Subcutaneous abdominal adipose tissue (tissue), 5 donors: Measurements from ENCODE around the gene VPS35L.
A peak's percentile ranks its signal among the peaks of the same experiment; 100 is the strongest.

Experiments used
- H3K27ac ChIP-seq: one replicate; pipeline ENCODE4 v1.7.0; 2013; ENCODE audit warnings: low read depth, mild to moderate bottlenecking, inconsistent platforms, low read length, moderate library complexity
- H3K27me3 ChIP-seq, 5 donors: one replicate each; pipeline ENCODE4 v1.7.0; 2013; ENCODE audit warnings: low read length in 5 of 5, inconsistent platforms in 1 of 5; ENCODE audit not compliant: control insufficient read depth in 5 of 5, insufficient read depth in 4 of 5
- H3K36me3 ChIP-seq, 5 donors: one replicate each; pipeline ENCODE4 v1.7.0; 2013; ENCODE audit warnings: low read length in 5 of 5; ENCODE audit not compliant: control insufficient read depth in 5 of 5, insufficient read depth in 5 of 5
- H3K4me1 ChIP-seq, 5 donors: one replicate each; pipeline ENCODE4 v1.7.0; 2013; ENCODE audit warnings: low read length in 5 of 5, mild to moderate bottlenecking in 3 of 5, moderate library complexity in 1 of 5; ENCODE audit not compliant: control insufficient read depth in 5 of 5, insufficient read depth in 5 of 5
- H3K4me3 ChIP-seq, 5 donors: one replicate each; pipeline ENCODE4 v1.7.0; 2013; ENCODE audit warnings: low read length in 5 of 5, low read depth in 1 of 5
- H3K9ac ChIP-seq, 5 donors: one replicate each; pipeline ENCODE4 v1.7.0; 2013; ENCODE audit warnings: low read length in 5 of 5, mild to moderate bottlenecking in 4 of 5, moderate library complexity in 3 of 5
- H3K9me3 ChIP-seq, 5 donors: one replicate each; pipeline ENCODE4 v1.7.0; 2013; ENCODE audit warnings: low read length in 5 of 5; ENCODE audit not compliant: control insufficient read depth in 5 of 5
- donor health status: healthy.
- donor health status: healthy.
- donor health status: healthy.
- donor health status: healthy.
- donor health status: healthy.

The VPS35L gene

DNA sequence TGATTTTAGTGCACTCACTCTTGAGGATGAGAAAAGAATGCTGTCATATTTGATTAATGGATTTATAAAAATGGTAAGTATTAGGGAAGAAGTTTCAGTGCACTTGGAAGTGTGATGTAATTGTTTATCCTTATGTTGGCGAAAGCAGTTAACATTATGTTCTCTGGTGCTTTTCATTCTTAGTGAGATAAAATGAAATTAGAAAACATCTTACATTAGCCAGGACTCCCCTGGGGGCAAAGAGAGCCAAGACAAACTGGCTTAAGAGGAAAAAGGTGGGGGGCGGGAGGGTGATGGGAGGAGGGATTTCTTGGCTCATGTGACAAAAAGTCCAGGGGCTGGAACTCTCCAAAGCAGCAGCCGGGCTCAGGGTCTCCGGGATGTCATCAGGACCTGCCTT is 89.4 kb downstream of the VPS35L start:
- H3K36me3 ChIP-seq = peaks cover 22 to 47% (median 27%) of the 10 kb centered on the region in 5 donors
- H3K27ac ChIP-seq = no peak overlapping the region
- H3K4me3 ChIP-seq = peak overlapping the region in 3 of 5 donors; percentile 24 to 35 (median 30)
- peaks cover 0 to 11% (median 7%) of the 10 kb centered on the region in 5 donors for H3K4me1 ChIP-seq
- H3K9ac ChIP-seq = no peak overlapping the region
- H3K9me3 ChIP-seq = no peaks in the 10 kb centered on the region
- no peaks in the 10 kb centered on the region for H3K27me3 ChIP-seq

DNA sequence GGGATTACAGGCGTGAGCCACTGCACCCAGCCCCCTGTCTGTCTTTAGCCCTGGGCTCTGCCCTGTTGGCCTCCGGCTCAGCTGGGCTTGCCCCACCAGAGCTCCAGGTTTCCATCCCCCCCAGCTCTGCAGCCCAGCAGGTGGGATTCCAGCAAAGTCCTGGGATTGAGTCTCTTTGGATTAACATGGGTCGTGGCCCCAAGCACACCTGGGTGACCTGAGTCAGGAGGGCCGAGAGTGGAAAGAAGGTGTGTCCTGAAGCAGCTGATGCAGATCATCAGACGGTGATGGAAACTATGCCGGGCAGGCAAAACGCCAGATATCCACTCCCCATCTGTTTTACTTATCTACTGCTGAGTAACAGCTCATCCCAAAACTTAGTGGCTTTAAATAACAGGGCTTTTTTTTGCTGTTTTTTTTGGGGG is 90.1 kb downstream of the VPS35L start:
- no peaks in the 10 kb centered on the region for H3K27me3 ChIP-seq
- H3K36me3 ChIP-seq = peaks cover 19 to 45% (median 23%) of the 10 kb centered on the region in 5 donors
- no peak overlapping the region for H3K4me3 ChIP-seq
- H3K27ac ChIP-seq = no peak overlapping the region
- H3K4me1 ChIP-seq = peaks cover 0 to 11% (median 7%) of the 10 kb centered on the region in 5 donors
- H3K9ac ChIP-seq = no peak overlapping the region
- H3K9me3 ChIP-seq = no peaks in the 10 kb centered on the region

DNA sequence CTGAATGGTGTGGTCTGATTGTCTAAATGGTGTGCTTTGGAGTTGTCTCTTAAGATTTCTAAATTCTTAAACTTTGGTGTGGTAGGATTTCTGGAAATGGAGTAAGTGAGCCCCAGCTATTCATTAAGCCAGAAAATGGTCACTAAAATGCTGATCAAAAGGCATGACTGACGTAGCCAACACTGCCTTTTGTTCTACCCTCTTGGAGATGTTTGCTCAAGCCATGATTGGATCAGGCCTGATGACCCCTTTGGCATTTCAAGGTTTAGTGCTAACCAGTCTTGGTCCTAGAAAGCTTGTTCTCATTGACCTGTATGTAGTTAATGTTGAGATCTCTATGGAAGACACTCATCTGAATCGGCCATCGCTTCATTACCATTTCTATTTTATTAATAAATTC is 94.5 kb downstream of the VPS35L start:
- Histone ChIP-seq H3K27me3 (no peaks in the 10 kb centered on the region), H3K9ac (no peak overlapping the region), H3K27ac (no peak overlapping the region), H3K36me3 (peaks cover 30 to 60% (median 44%) of the 10 kb centered on the region in 5 donors), H3K4me3 (no peak overlapping the region), H3K4me1 (peaks cover 0 to 6% (median 1%) of the 10 kb centered on the region in 5 donors), H3K9me3 (no peaks in the 10 kb centered on the region)

DNA sequence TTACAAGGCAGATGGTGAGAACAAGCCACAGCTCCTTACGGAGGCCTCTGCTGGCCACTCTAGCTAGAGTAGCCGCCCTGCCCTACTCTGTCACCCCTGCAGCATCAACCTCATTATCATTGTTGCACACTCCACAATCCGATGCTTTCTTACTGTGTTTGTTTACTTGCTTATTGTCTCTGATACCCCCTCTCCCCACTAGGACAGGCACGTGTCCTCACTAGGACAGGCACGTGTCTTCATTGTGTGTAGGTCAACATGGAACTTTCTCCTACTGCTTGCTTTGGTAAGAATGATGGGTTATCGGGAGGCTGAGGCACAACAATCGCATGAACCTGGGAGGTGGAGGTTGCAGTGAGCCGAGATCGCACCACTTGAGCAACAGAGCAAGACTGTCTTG is 98.6 kb downstream of the VPS35L start:
- H3K27ac ChIP-seq = no peak overlapping the region
- peaks cover 29 to 75% (median 52%) of the 10 kb centered on the region in 5 donors for H3K36me3 ChIP-seq
- H3K9me3 ChIP-seq = no peaks in the 10 kb centered on the region
- no peak overlapping the region for H3K9ac ChIP-seq
- no peaks in the 10 kb centered on the region for H3K4me1 ChIP-seq
- H3K4me3 ChIP-seq = no peak overlapping the region
- H3K27me3 ChIP-seq = no peaks in the 10 kb centered on the region

DNA sequence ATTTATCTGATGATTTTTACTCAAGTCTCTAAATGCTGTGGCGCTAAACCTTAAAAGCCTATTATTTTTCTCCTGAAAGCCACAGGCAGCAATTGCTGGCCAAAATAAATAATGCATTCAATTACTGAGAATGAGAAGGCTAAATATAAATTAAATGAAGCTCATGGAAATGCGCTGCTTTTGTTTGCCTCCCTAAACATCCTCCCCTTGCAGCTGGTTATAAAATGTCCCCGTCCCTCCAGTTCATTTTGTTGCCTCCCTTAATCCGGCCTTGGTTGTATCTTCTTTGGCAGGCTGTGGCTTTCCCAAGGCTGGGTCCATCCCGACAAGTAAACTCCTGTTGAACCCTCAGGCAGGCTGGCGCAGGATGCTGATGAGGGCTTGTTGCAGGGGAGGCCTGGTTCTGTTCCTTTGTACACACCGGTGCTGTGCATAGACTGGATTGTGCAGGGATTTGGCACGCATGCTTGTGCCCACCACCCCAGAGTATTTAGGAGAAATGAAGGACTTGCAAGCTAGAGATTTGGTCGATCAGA is 99.8 kb downstream of the VPS35L start:
- H3K27me3 ChIP-seq = no peaks in the 10 kb centered on the region
- no peaks in the 10 kb centered on the region for H3K4me1 ChIP-seq
- H3K4me3 ChIP-seq = no peak overlapping the region
- no peak overlapping the region for H3K27ac ChIP-seq
- no peak overlapping the region for H3K9ac ChIP-seq
- no peaks in the 10 kb centered on the region for H3K9me3 ChIP-seq
- peaks cover 21 to 65% (median 43%) of the 10 kb centered on the region in 5 donors for H3K36me3 ChIP-seq

DNA sequence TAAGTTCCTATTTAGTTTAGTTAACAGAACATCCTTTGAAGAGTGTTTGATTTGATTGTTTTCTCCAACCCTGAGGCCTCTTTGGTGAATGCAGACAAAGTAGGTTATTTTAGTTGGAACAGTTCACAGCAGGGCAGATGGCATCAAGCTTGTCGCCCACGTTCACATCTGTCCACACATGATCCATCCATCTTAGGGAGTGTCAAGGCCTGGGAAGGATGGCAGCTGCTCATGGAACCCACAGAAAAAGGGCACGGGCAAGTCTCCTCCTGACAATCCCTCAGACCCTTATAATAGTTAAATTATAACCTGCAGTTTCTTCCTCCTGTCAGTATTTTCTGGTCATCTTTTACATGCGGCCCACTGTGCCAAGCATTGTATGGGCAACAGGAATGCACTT is 102.3 kb downstream of the VPS35L start:
- H3K9ac ChIP-seq = no peak overlapping the region
- no peaks in the 10 kb centered on the region for H3K27me3 ChIP-seq
- H3K4me3 ChIP-seq = no peak overlapping the region
- H3K4me1 ChIP-seq = no peaks in the 10 kb centered on the region
- H3K27ac ChIP-seq = no peak overlapping the region
- peaks cover 15 to 54% (median 35%) of the 10 kb centered on the region in 5 donors for H3K36me3 ChIP-seq
- no peaks in the 10 kb centered on the region for H3K9me3 ChIP-seq

DNA sequence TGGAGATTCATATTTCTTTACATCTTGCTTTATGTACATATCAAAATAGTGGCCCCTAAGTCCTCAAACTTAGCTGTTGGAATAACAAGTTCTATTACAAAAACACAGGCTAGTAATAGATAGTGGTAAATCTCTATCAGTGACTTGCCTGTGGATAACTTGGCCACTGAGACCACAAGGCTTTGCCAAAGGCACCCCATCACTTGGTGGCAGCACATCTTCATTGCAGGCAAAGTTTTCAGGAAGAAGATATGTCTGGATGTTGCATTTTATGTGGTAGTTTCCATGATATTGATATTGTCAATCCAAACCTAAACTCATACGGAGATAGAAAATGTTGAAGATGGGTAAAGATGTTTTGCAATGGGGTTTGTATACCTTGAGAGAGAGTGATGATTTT is 104.1 kb downstream of the VPS35L start:
- Histone ChIP-seq H3K9me3 (no peaks in the 10 kb centered on the region), H3K27ac (no peak overlapping the region), H3K27me3 (no peaks in the 10 kb centered on the region), H3K4me1 (no peaks in the 10 kb centered on the region), H3K4me3 (no peak overlapping the region), H3K9ac (no peak overlapping the region), H3K36me3 (peaks cover 17 to 37% (median 19%) of the 10 kb centered on the region in 5 donors)

DNA sequence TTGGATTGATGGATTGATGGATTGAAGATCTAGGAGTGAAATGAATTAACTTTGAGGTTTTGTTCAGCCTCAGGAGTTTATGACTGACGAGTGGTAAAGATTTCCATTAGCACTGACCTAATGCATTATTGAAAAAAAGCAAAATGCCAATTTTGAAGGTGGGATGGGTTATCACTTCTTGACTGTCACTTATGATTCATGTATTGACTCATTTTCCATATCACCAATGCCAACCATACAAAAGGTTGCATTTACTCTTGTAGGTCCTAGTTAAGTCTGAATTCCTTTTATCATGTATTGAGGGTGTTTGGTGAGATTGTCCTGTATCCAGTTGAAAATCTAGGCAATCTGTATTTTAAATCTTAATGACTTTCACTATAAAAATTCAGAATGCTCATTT is 104.9 kb downstream of the VPS35L start:
- Histone ChIP-seq H3K36me3 (peaks cover 14 to 29% (median 16%) of the 10 kb centered on the region in 5 donors), H3K4me1 (no peaks in the 10 kb centered on the region), H3K27ac (no peak overlapping the region), H3K9ac (no peak overlapping the region), H3K27me3 (no peaks in the 10 kb centered on the region), H3K9me3 (peaks cover 0 to 3% (median 0%) of the 10 kb centered on the region in 5 donors), H3K4me3 (no peak overlapping the region)

DNA sequence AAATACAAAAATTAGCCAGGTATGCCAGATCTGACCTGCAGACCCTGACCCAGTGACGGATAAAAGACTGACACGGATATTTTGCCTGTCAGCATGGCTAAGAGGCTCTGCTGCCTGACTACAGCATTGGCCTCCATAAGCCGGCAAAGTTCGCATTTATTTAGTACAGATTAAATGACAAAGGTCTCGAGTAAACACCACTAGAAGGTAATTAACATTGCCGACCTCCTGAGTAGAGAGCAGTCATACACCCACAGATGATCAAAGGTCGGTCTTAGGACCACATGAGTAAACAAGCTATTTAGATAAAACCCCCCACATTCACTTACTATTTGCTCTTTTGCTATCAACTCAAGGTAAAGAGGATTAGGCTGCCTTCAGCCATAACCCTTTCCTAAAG is 106.8 kb downstream of the VPS35L start:
- Histone ChIP-seq H3K9ac (no peak overlapping the region), H3K4me1 (peaks cover 0 to 6% (median 0%) of the 10 kb centered on the region in 5 donors), H3K4me3 (no peak overlapping the region), H3K9me3 (peaks cover 0 to 3% (median 0%) of the 10 kb centered on the region in 5 donors), H3K27ac (no peak overlapping the region), H3K27me3 (no peaks in the 10 kb centered on the region), H3K36me3 (peaks cover 12 to 22% (median 16%) of the 10 kb centered on the region in 5 donors)

DNA sequence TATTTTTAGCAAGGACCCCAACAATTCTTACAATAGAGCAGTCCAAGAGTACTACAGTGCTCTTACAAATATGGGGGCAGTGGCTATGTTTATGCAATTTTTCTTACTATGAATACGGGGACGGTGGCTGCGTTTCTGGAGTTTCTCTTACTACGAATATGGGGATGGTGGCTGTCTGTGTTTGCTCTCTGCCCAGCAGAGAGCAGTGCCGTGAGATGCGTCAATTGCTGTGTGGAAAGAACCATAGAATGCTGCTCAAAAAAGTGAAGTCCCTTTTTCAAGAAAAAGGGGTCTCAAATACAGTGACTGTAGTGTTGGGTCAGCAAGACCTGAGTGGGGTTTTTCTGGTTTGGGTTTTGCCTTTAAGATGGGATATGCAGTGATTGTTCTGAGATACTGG is 108.7 kb downstream of the VPS35L start:
- Histone ChIP-seq H3K4me3 (no peak overlapping the region), H3K36me3 (peaks cover 10 to 20% (median 13%) of the 10 kb centered on the region in 5 donors), H3K27ac (no peak overlapping the region), H3K9me3 (peaks cover 0 to 3% (median 0%) of the 10 kb centered on the region in 5 donors), H3K9ac (no peak overlapping the region), H3K27me3 (no peaks in the 10 kb centered on the region), H3K4me1 (peaks cover 0 to 6% (median 0%) of the 10 kb centered on the region in 5 donors)
